T-helper 22 cell (primary cell): ENCODE results near the gene ITGAL.

Experiments
- DNase-seq: peaks from one replicate; pipeline ENCODE4 v3.0.0-alpha.2; 2020; ENCODE audit warnings: low read depth

Gene ITGAL

GRCh38 chr16:30567160-30567990 lies 94.8 kb downstream of the ITGAL start:
- DNase-seq, result peak; percentile 61

GRCh38 chr16:30567991-30568638 lies 95.6 kb downstream of the ITGAL start:
- peak; percentile 33 for DNase-seq

GRCh38 chr16:30569281-30569680 lies 96.7 kb downstream of the ITGAL start:
- DNase-seq, result no peak

- no peak for DNase-seq
Measured at GRCh38 chr16:30569746-30570635, 97.4 kb downstream of the ITGAL start.

- no peak for DNase-seq
Measured at GRCh38 chr16:30570636-30571444, 98.3 kb downstream of the ITGAL start.

- peak; percentile 97 for DNase-seq
Measured at GRCh38 chr16:30571445-30572322, 99.1 kb downstream of the ITGAL start, which contains the start of gene ZNF688. ZNF688 (minus strand) TSS chr16:30571714; CDS start chr16:30571629, 85 bp downstream.
